ENCODE results near the gene OXT.

Gene OXT

GRCh38 chr20:3092611-3093379, 21.4 kb downstream of the OXT start:
- Histone ChIP-seq H3K27ac (ENCODE audit: extremely low read depth, low read depth, low read length) (no peak overlapping the region), H3K4me3 (ENCODE audit: low read depth, low read length) (no peak overlapping the region), H3K9me3 (ENCODE audit: control insufficient read depth, insufficient read depth, low read depth, low read length) (no peaks in the 10 kb centered on the region), H3K4me1 (ENCODE audit: control insufficient read depth, insufficient read depth, low read length) (no peaks in the 10 kb centered on the region), H3K36me3 (ENCODE audit: control insufficient read depth in 2 of 2, insufficient read depth in 1 of 2, low read length in 2 of 2) (no peaks in the 10 kb centered on the region)
- TF ChIP-seq, protein P1, sequence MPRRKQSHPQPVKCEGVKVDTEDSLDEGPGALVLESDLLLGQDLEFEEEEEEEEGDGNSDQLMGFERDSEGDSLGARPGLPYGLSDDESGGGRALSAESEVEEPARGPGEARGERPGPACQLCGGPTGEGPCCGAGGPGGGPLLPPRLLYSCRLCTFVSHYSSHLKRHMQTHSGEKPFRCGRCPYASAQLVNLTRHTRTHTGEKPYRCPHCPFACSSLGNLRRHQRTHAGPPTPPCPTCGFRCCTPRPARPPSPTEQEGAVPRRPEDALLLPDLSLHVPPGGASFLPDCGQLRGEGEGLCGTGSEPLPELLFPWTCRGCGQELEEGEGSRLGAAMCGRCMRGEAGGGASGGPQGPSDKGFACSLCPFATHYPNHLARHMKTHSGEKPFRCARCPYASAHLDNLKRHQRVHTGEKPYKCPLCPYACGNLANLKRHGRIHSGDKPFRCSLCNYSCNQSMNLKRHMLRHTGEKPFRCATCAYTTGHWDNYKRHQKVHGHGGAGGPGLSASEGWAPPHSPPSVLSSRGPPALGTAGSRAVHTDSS (tag by site-specific recombination; IDR thresholded peaks at IDR 0.05), result no peak
- no peak for TF ChIP-seq BCL11B (tag by site-specific recombination; IDR thresholded peaks at IDR 0.05; ENCODE audit: low read depth)
- no peak for TF ChIP-seq ZNF2 (tag by site-specific recombination; IDR thresholded peaks at IDR 0.05)
- TF ChIP-seq, protein P2, sequence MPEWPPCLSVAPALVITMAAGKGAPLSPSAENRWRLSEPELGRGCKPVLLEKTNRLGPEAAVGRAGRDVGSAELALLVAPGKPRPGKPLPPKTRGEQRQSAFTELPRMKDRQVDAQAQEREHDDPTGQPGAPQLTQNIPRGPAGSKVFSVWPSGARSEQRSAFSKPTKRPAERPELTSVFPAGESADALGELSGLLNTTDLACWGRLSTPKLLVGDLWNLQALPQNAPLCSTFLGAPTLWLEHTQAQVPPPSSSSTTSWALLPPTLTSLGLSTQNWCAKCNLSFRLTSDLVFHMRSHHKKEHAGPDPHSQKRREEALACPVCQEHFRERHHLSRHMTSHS (tag by site-specific recombination; IDR thresholded peaks at IDR 0.05), result no peak
- TF ChIP-seq, protein P3, sequence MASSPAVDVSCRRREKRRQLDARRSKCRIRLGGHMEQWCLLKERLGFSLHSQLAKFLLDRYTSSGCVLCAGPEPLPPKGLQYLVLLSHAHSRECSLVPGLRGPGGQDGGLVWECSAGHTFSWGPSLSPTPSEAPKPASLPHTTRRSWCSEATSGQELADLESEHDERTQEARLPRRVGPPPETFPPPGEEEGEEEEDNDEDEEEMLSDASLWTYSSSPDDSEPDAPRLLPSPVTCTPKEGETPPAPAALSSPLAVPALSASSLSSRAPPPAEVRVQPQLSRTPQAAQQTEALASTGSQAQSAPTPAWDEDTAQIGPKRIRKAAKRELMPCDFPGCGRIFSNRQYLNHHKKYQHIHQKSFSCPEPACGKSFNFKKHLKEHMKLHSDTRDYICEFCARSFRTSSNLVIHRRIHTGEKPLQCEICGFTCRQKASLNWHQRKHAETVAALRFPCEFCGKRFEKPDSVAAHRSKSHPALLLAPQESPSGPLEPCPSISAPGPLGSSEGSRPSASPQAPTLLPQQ (tag by site-specific recombination; IDR thresholded peaks at IDR 0.05), result no peak
- no peak for TF ChIP-seq ZNF157 (tag by site-specific recombination; IDR thresholded peaks at IDR 0.05)
- TF ChIP-seq HOXA7 (CRISPR knock-in tag; IDR thresholded peaks at IDR 0.05; ENCODE audit: borderline replicate concordance), result no peak
- TF ChIP-seq ZNF785 (tag by site-specific recombination; IDR thresholded peaks at IDR 0.05), result no peak
- no peak for TF ChIP-seq ZNF701 (tag by site-specific recombination; IDR thresholded peaks at IDR 0.05)
- TF ChIP-seq ZNF621 (tag by site-specific recombination; IDR thresholded peaks at IDR 0.05), result no peak
- TF ChIP-seq, protein P4, sequence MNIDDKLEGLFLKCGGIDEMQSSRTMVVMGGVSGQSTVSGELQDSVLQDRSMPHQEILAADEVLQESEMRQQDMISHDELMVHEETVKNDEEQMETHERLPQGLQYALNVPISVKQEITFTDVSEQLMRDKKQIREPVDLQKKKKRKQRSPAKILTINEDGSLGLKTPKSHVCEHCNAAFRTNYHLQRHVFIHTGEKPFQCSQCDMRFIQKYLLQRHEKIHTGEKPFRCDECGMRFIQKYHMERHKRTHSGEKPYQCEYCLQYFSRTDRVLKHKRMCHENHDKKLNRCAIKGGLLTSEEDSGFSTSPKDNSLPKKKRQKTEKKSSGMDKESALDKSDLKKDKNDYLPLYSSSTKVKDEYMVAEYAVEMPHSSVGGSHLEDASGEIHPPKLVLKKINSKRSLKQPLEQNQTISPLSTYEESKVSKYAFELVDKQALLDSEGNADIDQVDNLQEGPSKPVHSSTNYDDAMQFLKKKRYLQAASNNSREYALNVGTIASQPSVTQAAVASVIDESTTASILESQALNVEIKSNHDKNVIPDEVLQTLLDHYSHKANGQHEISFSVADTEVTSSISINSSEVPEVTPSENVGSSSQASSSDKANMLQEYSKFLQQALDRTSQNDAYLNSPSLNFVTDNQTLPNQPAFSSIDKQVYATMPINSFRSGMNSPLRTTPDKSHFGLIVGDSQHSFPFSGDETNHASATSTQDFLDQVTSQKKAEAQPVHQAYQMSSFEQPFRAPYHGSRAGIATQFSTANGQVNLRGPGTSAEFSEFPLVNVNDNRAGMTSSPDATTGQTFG (tag by site-specific recombination; IDR thresholded peaks at IDR 0.05; ENCODE audit: borderline replicate concordance), result no peak
- TF ChIP-seq FEZF1 (tag by site-specific recombination; IDR thresholded peaks at IDR 0.05), result no peak
- POLR2A ChIA-PET, result no interaction called here
- CTCF ChIA-PET, result interaction anchor here (0.6 to 0.8 kb wide), 4 partner anchors 39 to 851 kb away, joined by 3 to 5 read pairs (median 4); no protein-coding TSS in a partner anchor

DNA sequence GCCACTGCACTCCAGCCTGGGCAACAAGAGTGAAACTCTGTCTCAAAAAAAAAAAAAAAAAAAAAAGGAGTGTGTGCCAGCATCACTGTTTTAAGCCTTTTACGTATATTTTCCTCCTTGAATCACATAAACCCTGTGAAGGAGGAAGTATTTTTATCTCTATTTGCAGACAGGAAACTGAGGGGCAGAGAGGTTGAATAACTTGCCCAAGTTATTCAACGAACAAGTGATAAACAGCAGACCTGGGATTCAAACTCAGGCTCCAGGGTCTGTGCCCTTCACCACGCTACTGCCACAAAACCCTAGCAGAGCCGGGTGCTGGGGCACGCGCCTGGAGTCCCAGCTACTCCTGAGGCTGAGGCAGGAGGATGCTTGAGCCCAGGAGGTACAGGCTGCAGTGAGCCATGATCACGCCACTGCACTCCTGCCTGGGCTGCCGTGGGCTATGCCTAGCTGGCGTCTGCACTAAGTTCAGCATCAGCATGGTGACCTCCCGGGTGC, 22.5 kb downstream of the OXT start:
- CTCF ChIA-PET, result no interaction called here

More for the DNA sequence above, 22.5 kb downstream of the OXT start:
- Histone ChIP-seq H3K4me3 (ENCODE audit: low read depth, low read length) (no peak overlapping the region), H3K36me3 (ENCODE audit: control insufficient read depth in 2 of 2, insufficient read depth in 1 of 2, low read length in 2 of 2) (no peaks in the 10 kb centered on the region), H3K27ac (ENCODE audit: extremely low read depth, low read depth, low read length) (no peak overlapping the region), H3K4me1 (ENCODE audit: control insufficient read depth, insufficient read depth, low read length) (no peaks in the 10 kb centered on the region), H3K9me3 (ENCODE audit: control insufficient read depth, insufficient read depth, low read depth, low read length) (no peaks in the 10 kb centered on the region)
- POLR2A ChIA-PET, result interaction anchor here (0.5 kb wide), 1 partner anchor 51 kb away, joined by 4 read pairs; no protein-coding TSS in a partner anchor
- peak; percentile 46; the same call in 1 of the 2 replicates for TF ChIP-seq ZNF394 (tag by site-specific recombination; IDR thresholded peaks at IDR 0.05; ENCODE audit: borderline replicate concordance)
- TF ChIP-seq, protein P1 (tag by site-specific recombination; IDR thresholded peaks at IDR 0.05), result no peak
